GM23338 (cell line): ENCODE measurements around the gene EIF2B1. TPM values are rescaled to one million over a fixed set of nuclear protein-coding genes. Genes with fewer than 3 reads are reported as not detected.

Experiments
- ATAC-seq: fragments of 200-7000 bp; cut with Tn5 transposase; 3 replicates; pipeline ENCODE4 v1.9.1; 2020
- DNase-seq: peaks from one replicate; pipeline ENCODE4 v3.0.0-alpha.2; 2015; ENCODE audit warnings: low spot score
- H2AFZ ChIP-seq: fragments of 200-600 bp; sonication (generic); 2 replicates; pipeline ENCODE4 v1.8.0; 2016; ENCODE audit warnings: antibody characterized with exemption, mild to moderate bottlenecking, moderate library complexity
- H3F3A ChIP-seq: fragments of 200-600 bp; sonication (generic); replicated peaks from 2 replicates; pipeline ENCODE4 v1.8.0; 2017; ENCODE audit warnings: antibody characterized with exemption, mixed run types, low read depth
- H3K27ac ChIP-seq: fragments of 200-600 bp; sonication (generic); 2 replicates; pipeline ENCODE4 v1.6.1; 2016; ENCODE audit warnings: low read depth
- H3K27me3 ChIP-seq: fragments of 200-600 bp; sonication (generic); 2 replicates; pipeline ENCODE4 v1.8.0; 2016; ENCODE audit warnings: mild to moderate bottlenecking, mixed run types, moderate library complexity; ENCODE audit not compliant: insufficient read depth
- H3K36me3 ChIP-seq: fragments of 200-600 bp; sonication (generic); 2 replicates; pipeline ENCODE4 v1.8.0; 2016; ENCODE audit warnings: mild to moderate bottlenecking; ENCODE audit not compliant: insufficient read depth
- H3K4me1 ChIP-seq: fragments of 200-600 bp; sonication (generic); 2 replicates; pipeline ENCODE4 v1.8.0; 2016; ENCODE audit warnings: mild to moderate bottlenecking, moderate library complexity; ENCODE audit not compliant: insufficient read depth
- H3K4me2 ChIP-seq: fragments of 200-600 bp; sonication (generic); 2 replicates; pipeline ENCODE4 v1.7.1; 2017; ENCODE audit warnings: mixed run types
- H3K4me3 ChIP-seq: fragments of 200-600 bp; sonication (generic); 2 replicates; pipeline ENCODE4 v1.6.1; 2016; ENCODE audit warnings: mixed run types
- H3K79me2 ChIP-seq: fragments of 200-600 bp; sonication (generic); replicated peaks from 2 replicates; pipeline ENCODE4 v1.8.0; 2017; ENCODE audit warnings: mild to moderate bottlenecking; ENCODE audit not compliant: insufficient read depth
- H3K9me2 ChIP-seq: fragments of 200-600 bp; sonication (generic); 2 replicates; pipeline ENCODE4 v1.8.0; 2017; ENCODE audit not compliant: insufficient read depth
- H4K20me1 ChIP-seq: fragments of 200-600 bp; sonication (generic); replicated peaks from 2 replicates; pipeline ENCODE4 v1.8.0; 2017; ENCODE audit warnings: mild to moderate bottlenecking; ENCODE audit not compliant: insufficient read depth
- H3K27ac Mint-ChIP-seq: 2 replicates; pipeline ENCODE4 v1.8.0; 2020; ENCODE audit warnings: inconsistent platforms, mild to moderate bottlenecking, moderate library complexity, mixed read lengths
- H3K27me3 Mint-ChIP-seq: 3 replicates; pipeline ENCODE4 v1.8.0; 2022; ENCODE audit warnings: low read depth, mild to moderate bottlenecking, moderate library complexity, mixed read lengths, inconsistent platforms; ENCODE audit not compliant: insufficient read depth, poor library complexity
- H3K36me3 Mint-ChIP-seq: 3 replicates; pipeline ENCODE4 v1.8.0; 2021; ENCODE audit warnings: low read depth, mild to moderate bottlenecking, inconsistent platforms, moderate library complexity, mixed read lengths
- H3K4me1 Mint-ChIP-seq: 3 replicates; pipeline ENCODE4 v1.8.0; 2020; ENCODE audit warnings: mild to moderate bottlenecking, inconsistent platforms, mixed read lengths
- H3K4me3 Mint-ChIP-seq: 3 replicates; pipeline ENCODE4 v1.8.0; 2021; ENCODE audit warnings: moderate library complexity, mild to moderate bottlenecking, inconsistent platforms, mixed read lengths
- H3K9me3 Mint-ChIP-seq: 3 replicates; pipeline ENCODE4 v1.8.0; 2020; ENCODE audit warnings: moderate library complexity, mild to moderate bottlenecking, inconsistent platforms, mixed read lengths
- CREB1 ChIP-seq: fragments of 250-450 bp; sonication (Bioruptor Pico); IDR thresholded peaks from 2 replicates; pipeline ENCODE4 v1.5.0; 2020; ENCODE audit warnings: low read depth, mild to moderate bottlenecking, moderate library complexity
- CTCF ChIP-seq, 2 experiments: fragments of 200-600 bp in 1 of 2; sonication (generic) in 1 of 2; conservative IDR thresholded peaks; 2 replicates each; pipeline versions ENCODE4 v1.5.1 to v1.6.1; 2016 to 2017; ENCODE audit warnings: antibody characterized with exemption in 2 of 2, low read depth in 2 of 2, mild to moderate bottlenecking in 2 of 2, moderate library complexity in 1 of 2
- EZH2 ChIP-seq: fragments of 200-600 bp; sonication (generic); IDR thresholded peaks from one replicate; pipeline ENCODE4 v1.8.0; 2017; ENCODE audit warnings: antibody characterized with exemption, mild to moderate bottlenecking, low read depth; ENCODE audit not compliant: unreplicated experiment
- EZH2phosphoT487 ChIP-seq: fragments of 200-600 bp; sonication (generic); IDR thresholded peaks from one replicate; pipeline ENCODE4 v1.8.1; 2018; ENCODE audit warnings: antibody characterized with exemption; ENCODE audit not compliant: unreplicated experiment
- JUNB ChIP-seq: IDR thresholded peaks from one replicate; pipeline ENCODE4 v1.6.1; 2016; ENCODE audit warnings: antibody characterized with exemption; ENCODE audit not compliant: unreplicated experiment
- NANOG ChIP-seq: IDR thresholded peaks from 2 replicates; pipeline ENCODE4 v1.6.1; 2016; ENCODE audit warnings: antibody characterized with exemption, borderline replicate concordance
- POLR2AphosphoS5 ChIP-seq: IDR thresholded peaks from 2 replicates; pipeline ENCODE4 v1.6.1; 2016; ENCODE audit warnings: antibody characterized with exemption, low read depth
- STAT1 ChIP-seq: IDR thresholded peaks from one replicate; pipeline ENCODE4 v1.6.1; 2016; ENCODE audit warnings: antibody characterized with exemption; ENCODE audit not compliant: unreplicated experiment
- ZNF331 ChIP-seq: fragments of 250-450 bp; sonication (Bioruptor Pico); IDR thresholded peaks from 2 replicates; pipeline ENCODE4 v1.5.0; 2020; ENCODE audit warnings: low read depth, mild to moderate bottlenecking, moderate library complexity
- polyA plus RNA-seq: library from polyadenylated mRNA; unstranded; fragments of >200 nt; fragmentation: Nextera tagmentation; extraction: Ambion mirVana; gene quantifications from 2 replicates; pipeline ENCODE4 v1.2.1, GENCODE V29; 2016
- total RNA-seq: library from RNA; depleted of rRNA; stranded (reverse); fragments of >200 nt; shearing (Covaris generic); gene quantifications from 2 replicates; pipeline ENCODE4 v1.2.3, GENCODE V29; 2014
- TF ChIP-seq, protein P1 (sequence below): fragments of 250-450 bp; sonication (Bioruptor Pico); IDR thresholded peaks from 2 replicates; pipeline ENCODE4 v1.5.0; 2020; ENCODE audit warnings: mild to moderate bottlenecking, moderate library complexity
- TF ChIP-seq, protein P2 (sequence below): IDR thresholded peaks from one replicate; pipeline ENCODE4 v1.6.1; 2018; ENCODE audit warnings: antibody characterized with exemption; ENCODE audit not compliant: unreplicated experiment

The EIF2B1 gene
- total and polyA plus RNA-seq, 2 experiments from 2014 or later = 33.5 to 117 TPM

- TF ChIP-seq, protein P1, sequence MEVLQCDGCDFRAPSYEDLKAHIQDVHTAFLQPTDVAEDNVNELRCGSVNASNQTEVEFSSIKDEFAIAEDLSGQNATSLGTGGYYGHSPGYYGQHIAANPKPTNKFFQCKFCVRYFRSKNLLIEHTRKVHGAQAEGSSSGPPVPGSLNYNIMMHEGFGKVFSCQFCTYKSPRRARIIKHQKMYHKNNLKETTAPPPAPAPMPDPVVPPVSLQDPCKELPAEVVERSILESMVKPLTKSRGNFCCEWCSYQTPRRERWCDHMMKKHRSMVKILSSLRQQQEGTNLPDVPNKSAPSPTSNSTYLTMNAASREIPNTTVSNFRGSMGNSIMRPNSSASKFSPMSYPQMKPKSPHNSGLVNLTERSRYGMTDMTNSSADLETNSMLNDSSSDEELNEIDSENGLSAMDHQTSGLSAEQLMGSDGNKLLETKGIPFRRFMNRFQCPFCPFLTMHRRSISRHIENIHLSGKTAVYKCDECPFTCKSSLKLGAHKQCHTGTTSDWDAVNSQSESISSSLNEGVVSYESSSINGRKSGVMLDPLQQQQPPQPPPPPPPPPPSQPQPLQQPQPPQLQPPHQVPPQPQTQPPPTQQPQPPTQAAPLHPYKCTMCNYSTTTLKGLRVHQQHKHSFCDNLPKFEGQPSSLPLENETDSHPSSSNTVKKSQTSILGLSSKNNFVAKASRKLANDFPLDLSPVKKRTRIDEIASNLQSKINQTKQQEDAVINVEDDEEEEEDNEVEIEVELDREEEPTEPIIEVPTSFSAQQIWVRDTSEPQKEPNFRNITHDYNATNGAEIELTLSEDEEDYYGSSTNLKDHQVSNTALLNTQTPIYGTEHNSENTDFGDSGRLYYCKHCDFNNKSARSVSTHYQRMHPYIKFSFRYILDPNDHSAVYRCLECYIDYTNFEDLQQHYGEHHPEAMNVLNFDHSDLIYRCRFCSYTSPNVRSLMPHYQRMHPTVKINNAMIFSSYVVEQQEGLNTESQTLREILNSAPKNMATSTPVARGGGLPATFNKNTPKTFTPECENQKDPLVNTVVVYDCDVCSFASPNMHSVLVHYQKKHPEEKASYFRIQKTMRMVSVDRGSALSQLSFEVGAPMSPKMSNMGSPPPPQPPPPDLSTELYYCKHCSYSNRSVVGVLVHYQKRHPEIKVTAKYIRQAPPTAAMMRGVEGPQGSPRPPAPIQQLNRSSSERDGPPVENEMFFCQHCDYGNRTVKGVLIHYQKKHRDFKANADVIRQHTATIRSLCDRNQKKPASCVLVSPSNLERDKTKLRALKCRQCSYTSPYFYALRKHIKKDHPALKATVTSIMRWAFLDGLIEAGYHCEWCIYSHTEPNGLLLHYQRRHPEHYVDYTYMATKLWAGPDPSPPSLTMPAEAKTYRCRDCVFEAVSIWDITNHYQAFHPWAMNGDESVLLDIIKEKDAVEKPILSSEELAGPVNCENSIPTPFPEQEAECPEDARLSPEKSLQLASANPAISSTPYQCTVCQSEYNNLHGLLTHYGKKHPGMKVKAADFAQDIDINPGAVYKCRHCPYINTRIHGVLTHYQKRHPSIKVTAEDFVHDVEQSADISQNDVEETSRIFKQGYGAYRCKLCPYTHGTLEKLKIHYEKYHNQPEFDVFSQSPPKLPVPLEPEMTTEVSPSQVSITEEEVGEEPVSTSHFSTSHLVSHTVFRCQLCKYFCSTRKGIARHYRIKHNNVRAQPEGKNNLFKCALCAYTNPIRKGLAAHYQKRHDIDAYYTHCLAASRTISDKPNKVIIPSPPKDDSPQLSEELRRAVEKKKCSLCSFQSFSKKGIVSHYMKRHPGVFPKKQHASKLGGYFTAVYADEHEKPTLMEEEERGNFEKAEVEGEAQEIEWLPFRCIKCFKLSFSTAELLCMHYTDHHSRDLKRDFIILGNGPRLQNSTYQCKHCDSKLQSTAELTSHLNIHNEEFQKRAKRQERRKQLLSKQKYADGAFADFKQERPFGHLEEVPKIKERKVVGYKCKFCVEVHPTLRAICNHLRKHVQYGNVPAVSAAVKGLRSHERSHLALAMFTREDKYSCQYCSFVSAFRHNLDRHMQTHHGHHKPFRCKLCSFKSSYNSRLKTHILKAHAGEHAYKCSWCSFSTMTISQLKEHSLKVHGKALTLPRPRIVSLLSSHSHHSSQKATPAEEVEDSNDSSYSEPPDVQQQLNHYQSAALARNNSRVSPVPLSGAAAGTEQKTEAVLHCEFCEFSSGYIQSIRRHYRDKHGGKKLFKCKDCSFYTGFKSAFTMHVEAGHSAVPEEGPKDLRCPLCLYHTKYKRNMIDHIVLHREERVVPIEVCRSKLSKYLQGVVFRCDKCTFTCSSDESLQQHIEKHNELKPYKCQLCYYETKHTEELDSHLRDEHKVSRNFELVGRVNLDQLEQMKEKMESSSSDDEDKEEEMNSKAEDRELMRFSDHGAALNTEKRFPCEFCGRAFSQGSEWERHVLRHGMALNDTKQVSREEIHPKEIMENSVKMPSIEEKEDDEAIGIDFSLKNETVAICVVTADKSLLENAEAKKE (CRISPR knock-in tag) = no peak
Observed at GRCh38 chr12:123599310-123599709, 34.2 kb downstream of the EIF2B1 start (continued).

DNA sequence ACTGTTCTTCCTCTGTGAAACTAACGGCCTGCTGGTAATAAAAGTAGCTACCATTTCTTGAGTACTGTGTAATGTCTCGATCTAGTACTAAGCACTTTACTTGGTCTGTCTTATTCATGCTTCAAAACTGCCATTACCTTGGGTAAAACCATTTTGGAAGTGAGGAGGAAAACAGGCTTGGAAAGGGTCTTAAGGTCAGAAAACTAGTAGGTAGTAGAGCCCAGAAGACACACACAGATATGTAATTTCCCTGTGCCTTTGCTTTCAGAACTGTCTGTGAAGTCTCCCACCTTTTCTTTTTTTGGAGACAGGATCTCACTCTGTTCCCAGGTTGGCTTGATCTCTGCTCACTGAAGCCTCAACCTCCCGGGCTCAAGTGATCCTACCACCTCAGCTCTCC is 35.0 kb downstream of the EIF2B1 start:
- peaks cover 37% of the 10 kb centered on the region for H3K36me3 Mint-ChIP-seq
- H3K4me3 Mint-ChIP-seq = no peak overlapping the region
- peaks cover 9% of the 10 kb centered on the region for H3K4me1 Mint-ChIP-seq
- no peak overlapping the region for H2AFZ ChIP-seq
- 0 out of 2 replicates have a peak overlapping the region, but pooled peaks have one; percentile 26 for H3K27ac ChIP-seq
- peaks cover 29% of the 10 kb centered on the region for H3K36me3 ChIP-seq
- H3K27ac Mint-ChIP-seq = no peak overlapping the region
- no peaks in the 10 kb centered on the region for H3K27me3 ChIP-seq
- H3K79me2 ChIP-seq = peaks cover 38% of the 10 kb centered on the region
- no peak for ATAC-seq
- H3K4me2 ChIP-seq = no peak overlapping the region
- H4K20me1 ChIP-seq = peaks cover 23% of the 10 kb centered on the region
- H3K27me3 Mint-ChIP-seq = peaks cover 5% of the 10 kb centered on the region
- peaks cover 3% of the 10 kb centered on the region; the same call in 1 of the 2 replicates for H3F3A ChIP-seq
- no peak for DNase-seq
- no peak overlapping the region for H3K4me3 ChIP-seq
- H3K9me2 ChIP-seq = no peaks in the 10 kb centered on the region
- H3K4me1 ChIP-seq = peaks cover 4% of the 10 kb centered on the region; the same call in 1 of the 2 replicates
- peaks cover 4% of the 10 kb centered on the region; the same call in 2 of the 3 replicates for H3K9me3 Mint-ChIP-seq
- TF ChIP-seq, protein P2, sequence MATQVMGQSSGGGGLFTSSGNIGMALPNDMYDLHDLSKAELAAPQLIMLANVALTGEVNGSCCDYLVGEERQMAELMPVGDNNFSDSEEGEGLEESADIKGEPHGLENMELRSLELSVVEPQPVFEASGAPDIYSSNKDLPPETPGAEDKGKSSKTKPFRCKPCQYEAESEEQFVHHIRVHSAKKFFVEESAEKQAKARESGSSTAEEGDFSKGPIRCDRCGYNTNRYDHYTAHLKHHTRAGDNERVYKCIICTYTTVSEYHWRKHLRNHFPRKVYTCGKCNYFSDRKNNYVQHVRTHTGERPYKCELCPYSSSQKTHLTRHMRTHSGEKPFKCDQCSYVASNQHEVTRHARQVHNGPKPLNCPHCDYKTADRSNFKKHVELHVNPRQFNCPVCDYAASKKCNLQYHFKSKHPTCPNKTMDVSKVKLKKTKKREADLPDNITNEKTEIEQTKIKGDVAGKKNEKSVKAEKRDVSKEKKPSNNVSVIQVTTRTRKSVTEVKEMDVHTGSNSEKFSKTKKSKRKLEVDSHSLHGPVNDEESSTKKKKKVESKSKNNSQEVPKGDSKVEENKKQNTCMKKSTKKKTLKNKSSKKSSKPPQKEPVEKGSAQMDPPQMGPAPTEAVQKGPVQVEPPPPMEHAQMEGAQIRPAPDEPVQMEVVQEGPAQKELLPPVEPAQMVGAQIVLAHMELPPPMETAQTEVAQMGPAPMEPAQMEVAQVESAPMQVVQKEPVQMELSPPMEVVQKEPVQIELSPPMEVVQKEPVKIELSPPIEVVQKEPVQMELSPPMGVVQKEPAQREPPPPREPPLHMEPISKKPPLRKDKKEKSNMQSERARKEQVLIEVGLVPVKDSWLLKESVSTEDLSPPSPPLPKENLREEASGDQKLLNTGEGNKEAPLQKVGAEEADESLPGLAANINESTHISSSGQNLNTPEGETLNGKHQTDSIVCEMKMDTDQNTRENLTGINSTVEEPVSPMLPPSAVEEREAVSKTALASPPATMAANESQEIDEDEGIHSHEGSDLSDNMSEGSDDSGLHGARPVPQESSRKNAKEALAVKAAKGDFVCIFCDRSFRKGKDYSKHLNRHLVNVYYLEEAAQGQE = no peak
- TF ChIP-seq STAT1 = no peak
- no peak for TF ChIP-seq EZH2
- no peak for TF ChIP-seq CREB1 (CRISPR knock-in tag)
- no peak for TF ChIP-seq POLR2AphosphoS5
- TF ChIP-seq EZH2phosphoT487 = no peak
- TF ChIP-seq NANOG = no peak
- no peak for TF ChIP-seq JUNB
- TF ChIP-seq ZNF331 (CRISPR knock-in tag) = no peak
- TF ChIP-seq CTCF (conservative IDR thresholded peaks at IDR 0.05; ENCODE audit: low read depth in 2 of 2) = no peak
